HG02938 (cell line): ENCODE results near the gene OR11G2.
"Not testable (repeated sequence)": the region's sequence is repeated elsewhere in the genome, so short reads cannot be mapped to it uniquely, and the experiment has no call there.

Source experiments
- ATAC-seq: cut with Tn5 transposase; IDR thresholded peaks from one replicate; pipeline ENCODE4 v1.9.1; 2021; ENCODE audit warnings: mild to moderate bottlenecking, moderate library complexity; ENCODE audit not compliant: unreplicated experiment

OR11G2 gene

DNA sequence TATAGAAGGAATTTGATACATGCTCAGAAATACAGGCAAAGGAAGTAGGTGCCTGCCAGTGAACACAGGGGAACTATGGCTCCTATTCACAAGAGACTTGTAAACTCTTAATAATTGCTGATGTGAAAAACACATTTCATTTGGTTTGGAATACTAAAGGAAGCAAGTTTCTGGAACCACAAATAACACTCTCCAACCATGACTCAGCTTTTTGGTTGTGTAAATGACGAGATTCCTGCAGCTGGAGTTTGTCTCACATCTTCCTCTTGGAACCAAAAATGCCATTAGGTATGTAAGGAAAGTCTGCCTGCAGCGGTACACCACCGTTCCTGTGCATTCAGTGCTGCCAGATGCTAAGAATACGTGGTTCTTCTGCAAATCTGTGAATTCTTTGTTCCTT, 28.3 kb downstream of the OR11G2 start:
- ATAC-seq, result no peak

DNA sequence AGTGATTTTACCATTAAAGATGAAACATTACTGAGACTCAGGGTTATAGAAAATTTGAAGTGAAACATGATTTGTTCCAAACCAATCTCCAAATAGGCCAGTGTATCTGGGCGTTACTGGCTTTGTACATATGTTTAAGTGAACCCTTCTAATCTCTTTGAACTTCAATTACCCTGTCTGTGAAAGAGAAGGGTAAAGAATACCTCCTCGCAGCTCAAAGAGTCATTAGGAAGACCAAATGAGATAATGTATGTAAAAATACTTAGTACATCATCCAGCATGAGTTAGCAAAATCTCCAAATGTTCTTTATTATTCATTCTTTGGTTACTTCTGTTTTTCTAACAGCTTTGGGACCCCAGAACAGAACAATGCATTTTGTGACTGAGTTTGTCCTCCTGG, 32.7 kb downstream of the OR11G2 start, which contains the start of gene OR11H6:
OR11H6 (plus strand) TSS at position 301 of the 400 bp plus-strand sequence; CDS start at position 301, 0 bp downstream.
- no peak for ATAC-seq

DNA sequence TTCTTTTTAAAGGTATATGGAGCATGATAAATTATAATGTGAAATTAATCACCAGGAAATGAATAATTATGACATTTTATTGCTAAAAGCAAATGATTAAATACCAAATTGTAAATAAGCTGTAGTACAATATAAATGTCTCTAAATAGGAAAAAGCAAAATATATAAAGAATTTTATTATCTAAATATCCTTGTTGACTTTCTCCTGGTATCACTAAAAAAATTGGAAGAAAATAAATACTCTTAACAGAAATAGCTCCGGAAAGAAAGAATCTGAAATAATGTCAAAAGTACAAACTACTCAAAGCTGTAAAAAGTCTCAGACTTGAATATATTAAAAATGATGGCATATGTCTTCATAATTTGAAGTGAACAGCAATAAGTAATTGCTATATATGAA, 38.0 kb downstream of the OR11G2 start, which contains the start of gene OR11H7:
OR11H7 (plus strand) TSS at position 301 of the 400 bp plus-strand sequence.
- ATAC-seq, result no peak

DNA sequence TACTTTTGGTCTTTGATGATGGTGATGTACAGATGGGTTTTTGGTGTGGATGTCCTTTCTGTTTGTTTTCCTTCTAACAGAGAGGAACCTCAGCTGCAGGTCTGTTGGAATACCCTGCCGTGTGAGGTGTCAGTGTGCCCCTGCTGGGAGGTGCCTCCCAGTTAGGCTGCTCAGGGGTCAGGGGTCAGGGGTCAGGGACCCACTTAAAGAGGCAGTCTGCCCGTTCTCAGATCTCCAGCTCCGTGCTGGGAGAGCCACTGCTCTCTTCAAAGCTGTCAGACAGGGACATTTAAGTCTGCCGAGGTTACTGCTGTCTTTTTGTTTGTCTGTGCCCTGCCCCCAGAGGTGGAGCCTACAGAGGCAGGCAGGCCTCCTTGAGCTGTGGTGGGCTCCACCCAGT, 44.7 kb downstream of the OR11G2 start:
- not testable (repeated sequence) for ATAC-seq

DNA sequence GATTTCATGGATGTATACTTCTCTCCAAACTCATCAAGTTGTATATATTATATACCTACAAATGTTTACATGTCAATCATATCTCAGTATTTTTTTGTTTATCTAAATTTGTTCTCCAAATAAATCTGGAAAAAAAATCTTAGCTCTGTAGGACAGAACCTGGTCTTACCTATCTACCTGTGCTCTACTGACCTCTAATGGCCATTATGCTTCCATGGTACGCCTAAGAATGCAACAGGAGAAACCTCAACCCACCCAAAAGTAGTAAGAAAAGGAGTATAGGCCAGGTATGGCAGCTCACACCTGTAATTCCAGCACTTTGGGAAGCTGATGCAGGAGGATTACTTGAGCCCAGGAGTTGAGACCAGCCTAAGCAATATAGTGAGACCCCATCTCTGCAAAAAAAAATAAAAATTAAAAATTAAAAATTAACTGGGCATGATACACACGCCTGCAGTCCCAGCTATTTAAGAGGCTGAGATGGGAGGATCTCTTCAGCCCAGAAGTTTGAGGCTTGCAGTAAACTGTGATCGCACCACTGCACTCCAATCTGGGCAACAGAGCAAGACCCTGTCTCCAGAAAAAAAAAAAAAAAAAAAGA, 57.0 kb downstream of the OR11G2 start:
- no peak for ATAC-seq
